NCI-H1092 treated with DMSO at 0.1 percent for 48 hours (cell line): ENCODE measurements around the gene FEM1C.

Experiments used
- DNase-seq: peaks from one replicate; lab custom pipeline; 2025; lab: John Stamatoyannopoulos, UW

Gene FEM1C

GRCh38 chr5:115477581-115477980 is 67.0 kb downstream of the FEM1C start:
- DNase-seq: no peak

- no peak for DNase-seq
Measured at GRCh38 chr5:115475788-115476187, 68.8 kb downstream of the FEM1C start.

- peak; percentile 4 for DNase-seq
Measured at GRCh38 chr5:115472271-115473025, 72.1 kb downstream of the FEM1C start.

GRCh38 chr5:115471345-115472063 is 73.1 kb downstream of the FEM1C start:
- no peak for DNase-seq

GRCh38 chr5:115470921-115471320 is 73.7 kb downstream of the FEM1C start:
- DNase-seq: no peak
